ENCODE results near the gene RASGEF1C.

The RASGEF1C gene

GRCh38 chr5:180209137-180209581 lies at the start of gene RASGEF1C:
RASGEF1C (minus strand) TSS chr5:180209211; CDS start chr5:180138052, 71,159 bp downstream.
- DNase-seq, result peak; percentile 97

GRCh38 chr5:180253036-180253824 lies 44.2 kb upstream of the RASGEF1C start:
- DNase-seq, result no peak

GRCh38 chr5:180251887-180252286 lies 42.9 kb upstream of the RASGEF1C start:
- DNase-seq, result no peak

GRCh38 chr5:180251141-180251540 lies 42.1 kb upstream of the RASGEF1C start:
- no peak for DNase-seq

GRCh38 chr5:180250329-180250728 lies 41.3 kb upstream of the RASGEF1C start:
- DNase-seq, result no peak

GRCh38 chr5:180241600-180241999 lies 32.6 kb upstream of the RASGEF1C start:
- no peak for DNase-seq

GRCh38 chr5:180238631-180239030 lies 29.6 kb upstream of the RASGEF1C start:
- no peak for DNase-seq

GRCh38 chr5:180235846-180236245 lies 26.8 kb upstream of the RASGEF1C start:
- no peak for DNase-seq

- DNase-seq, result no peak
Measured at GRCh38 chr5:180235077-180235476, 26.1 kb upstream of the RASGEF1C start.

GRCh38 chr5:180234271-180234670 lies 25.3 kb upstream of the RASGEF1C start:
- DNase-seq, result no peak

GRCh38 chr5:180233729-180234128 lies 24.7 kb upstream of the RASGEF1C start:
- no peak for DNase-seq

GRCh38 chr5:180230017-180230416 lies 21.0 kb upstream of the RASGEF1C start:
- no peak for DNase-seq

- DNase-seq, result no peak
Measured at GRCh38 chr5:180222056-180222455, 13.0 kb upstream of the RASGEF1C start.

GRCh38 chr5:180217797-180218196 lies 8.8 kb upstream of the RASGEF1C start:
- no peak for DNase-seq

GRCh38 chr5:180216646-180217171 lies 7.7 kb upstream of the RASGEF1C start:
- DNase-seq, result no peak

GRCh38 chr5:180215783-180216630 lies 7.0 kb upstream of the RASGEF1C start:
- DNase-seq, result no peak

GRCh38 chr5:180214870-180215770 lies 6.1 kb upstream of the RASGEF1C start:
- DNase-seq, result no peak

GRCh38 chr5:180213657-180214207 lies 4.7 kb upstream of the RASGEF1C start:
- DNase-seq, result no peak

GRCh38 chr5:180213256-180213600 lies 4.2 kb upstream of the RASGEF1C start:
- no peak for DNase-seq

- DNase-seq, result no peak
Measured at GRCh38 chr5:180212363-180213255, 3.6 kb upstream of the RASGEF1C start.

- DNase-seq, result no peak
Measured at GRCh38 chr5:180211761-180212035, 2.7 kb upstream of the RASGEF1C start.
